IMR-90 (cell line): ENCODE results near the gene COL13A1. TPM values are rescaled to one million over a fixed set of nuclear protein-coding genes. Genes with fewer than 3 reads are reported as not detected.

ENCODE experiments used
- ATAC-seq: fragments of 200-7000 bp; cut with Tn5 transposase; 2 replicates; pipeline ENCODE4 v1.9.1; 2020; ENCODE audit warnings: low read depth, mild to moderate bottlenecking, moderate library complexity
- BruUV-seq: library from RNA; stranded (reverse); fragments of 400-500 nt; replicated peaks from 2 replicates; lab custom pipeline; 2021; lab: Mats Ljungman, UMichigan
- CTCF ChIA-PET: fragments of 300-600 bp; formaldehyde crosslinking; extraction: SDS; loops from one replicate; lab custom pipeline; 2021; ENCODE audit warnings: antibody characterized with exemption; lab: Yijun Ruan, JAX
- POLR2A ChIA-PET: fragments of 300-600 bp; sonication (Branson Sonifier 250); formaldehyde crosslinking; loops from one replicate; lab custom pipeline; 2022; ENCODE audit warnings: antibody characterized with exemption; ENCODE audit not compliant: unreplicated experiment; lab: Charles Lee
- DNase-seq: peaks from one replicate; pipeline ENCODE4 v3.0.0; 2013
- H2AFZ ChIP-seq: replicated peaks from 2 replicates; pipeline ENCODE3; 2013; ENCODE audit warnings: low read length, mild to moderate bottlenecking; ENCODE audit not compliant: poor library complexity
- H2AK5ac ChIP-seq: 2 replicates; pipeline ENCODE4 v1.6.1; 2013; ENCODE audit warnings: low read depth, low read length, inconsistent platforms
- H2AK9ac ChIP-seq: replicated peaks from 2 replicates; pipeline ENCODE3; 2013; ENCODE audit warnings: mild to moderate bottlenecking, low read depth, low read length, moderate library complexity; ENCODE audit not compliant: poor library complexity
- H2BK120ac ChIP-seq: 2 replicates; pipeline ENCODE4 v1.6.1; 2013; ENCODE audit warnings: low read depth, low read length, inconsistent platforms
- H2BK15ac ChIP-seq: 3 replicates; pipeline ENCODE4 v1.6.1; 2013; ENCODE audit warnings: low read depth, low read length, inconsistent platforms
- H2BK20ac ChIP-seq: 2 replicates; pipeline ENCODE4 v1.6.1; 2013; ENCODE audit warnings: low read depth, mild to moderate bottlenecking, inconsistent platforms, low read length, moderate library complexity
- H2BK5ac ChIP-seq: 2 replicates; pipeline ENCODE4 v1.6.1; 2013; ENCODE audit warnings: mild to moderate bottlenecking, low read depth, low read length, inconsistent platforms; ENCODE audit not compliant: poor library complexity, severe bottlenecking
- H3K14ac ChIP-seq: replicated peaks from 2 replicates; pipeline ENCODE4 v1.6.1; 2013; ENCODE audit warnings: low read depth, low read length, inconsistent platforms
- H3K18ac ChIP-seq: 2 replicates; pipeline ENCODE4 v1.6.1; 2013; ENCODE audit warnings: low read depth, low read length, control low read depth
- H3K23ac ChIP-seq: 2 replicates; pipeline ENCODE4 v1.6.1; 2013; ENCODE audit warnings: low read depth, low read length, inconsistent platforms
- H3K27ac ChIP-seq: 2 replicates; pipeline ENCODE4 v1.5.1; 2013; ENCODE audit warnings: mild to moderate bottlenecking, control low read depth, low read length; ENCODE audit not compliant: insufficient read depth
- H3K27me3 ChIP-seq: 2 replicates; pipeline ENCODE4 v1.6.1; 2013; ENCODE audit warnings: low read length; ENCODE audit not compliant: control insufficient read depth, insufficient read depth
- H3K36me3 ChIP-seq: 2 replicates; pipeline ENCODE4 v1.6.1; 2013; ENCODE audit warnings: low read length, mixed read lengths; ENCODE audit not compliant: control insufficient read depth, insufficient read depth
- H3K4ac ChIP-seq: 2 replicates; pipeline ENCODE4 v1.6.1; 2013; ENCODE audit warnings: low read depth, low read length, inconsistent platforms
- H3K4me1 ChIP-seq: 2 replicates; pipeline ENCODE4 v1.6.1; 2013; ENCODE audit warnings: low read length, mixed read lengths; ENCODE audit not compliant: control insufficient read depth, insufficient read depth
- H3K4me2 ChIP-seq: 2 replicates; pipeline ENCODE4 v1.6.1; 2013; ENCODE audit warnings: low read depth, mild to moderate bottlenecking, control low read depth, low read length, moderate library complexity
- H3K4me3 ChIP-seq: 2 replicates; pipeline ENCODE4 v1.5.1; 2013; ENCODE audit warnings: low read depth, mild to moderate bottlenecking, control low read depth, low read length, moderate library complexity; ENCODE audit not compliant: insufficient read depth
- H3K56ac ChIP-seq: 2 replicates; pipeline ENCODE4 v1.6.1; 2013; ENCODE audit warnings: low read length, inconsistent platforms; ENCODE audit not compliant: insufficient read depth; ENCODE audit errors: extremely low read depth
- H3K79me1 ChIP-seq, 2 experiments: 2 replicates each; pipeline ENCODE4 v1.6.1; 2013; ENCODE audit warnings: low read length in 2 of 2, inconsistent platforms in 1 of 2, low read depth in 1 of 2
- H3K9ac ChIP-seq: 2 replicates; pipeline ENCODE4 v1.6.1; 2013; ENCODE audit warnings: low read depth, low read length, control low read depth
- H3K9me1 ChIP-seq: 2 replicates; pipeline ENCODE4 v1.6.1; 2013; ENCODE audit warnings: low read length, inconsistent platforms; ENCODE audit not compliant: insufficient read depth
- H3K9me3 ChIP-seq: 2 replicates; pipeline ENCODE4 v1.6.1; 2013; ENCODE audit warnings: low read length; ENCODE audit not compliant: control insufficient read depth, insufficient read depth
- H4K20me1 ChIP-seq: 2 replicates; pipeline ENCODE4 v1.6.1; 2013; ENCODE audit warnings: low read length, inconsistent platforms; ENCODE audit not compliant: insufficient read depth
- H4K5ac ChIP-seq: 2 replicates; pipeline ENCODE4 v1.6.1; 2013; ENCODE audit warnings: mild to moderate bottlenecking, low read depth, low read length, control low read depth
- H4K8ac ChIP-seq, 2 experiments: 2 replicates each; pipeline ENCODE4 v1.6.1; 2013; ENCODE audit warnings: low read depth in 2 of 2, low read length in 2 of 2, control low read depth in 1 of 2, inconsistent platforms in 1 of 2
- H4K91ac ChIP-seq: 2 replicates; pipeline ENCODE4 v1.6.1; 2013; ENCODE audit warnings: low read depth, low read length, inconsistent platforms; ENCODE audit not compliant: insufficient read depth
- BHLHE40 ChIP-seq: fragments of 150-350 bp; IDR thresholded peaks from 2 replicates; pipeline ENCODE4 v1.6.1; 2016; ENCODE audit warnings: mild to moderate bottlenecking, low read depth, low read length
- CEBPB ChIP-seq: IDR thresholded peaks from 2 replicates; pipeline ENCODE4 v1.6.1; 2012; ENCODE audit warnings: low read depth, low read length, improper control_type of control experiment
- CHD1 ChIP-seq: IDR thresholded peaks from 2 replicates; pipeline ENCODE4 v1.6.1; 2012; ENCODE audit warnings: low read depth, low read length, improper control_type of control experiment
- FOS ChIP-seq: fragments of 150-350 bp; IDR thresholded peaks from 2 replicates; pipeline ENCODE4 v1.6.1; 2016; ENCODE audit warnings: low read depth, low read length
- MAFK ChIP-seq: IDR thresholded peaks from 2 replicates; pipeline ENCODE4 v1.6.1; 2012; ENCODE audit warnings: low read depth, low read length, improper control_type of control experiment
- MAZ ChIP-seq: IDR thresholded peaks from 2 replicates; pipeline ENCODE4 v1.6.1; 2012; ENCODE audit warnings: low read depth, mild to moderate bottlenecking, low read length, improper control_type of control experiment, moderate library complexity, borderline replicate concordance
- MXI1 ChIP-seq: IDR thresholded peaks from 2 replicates; pipeline ENCODE4 v1.6.1; 2012; ENCODE audit warnings: low read depth, mild to moderate bottlenecking, low read length, moderate library complexity, borderline replicate concordance
- NFE2L2 ChIP-seq: fragments of 150-350 bp; IDR thresholded peaks from 2 replicates; pipeline ENCODE4 v1.6.1; 2016; ENCODE audit warnings: low read depth, mild to moderate bottlenecking, low read length
- POLR2A ChIP-seq: IDR thresholded peaks from 2 replicates; pipeline ENCODE4 v1.6.1; 2012; ENCODE audit warnings: mild to moderate bottlenecking, low read depth, low read length
- RAD21 ChIP-seq: IDR thresholded peaks from 2 replicates; pipeline ENCODE4 v1.6.1; 2012; ENCODE audit warnings: low read length, improper control_type of control experiment
- SMC3 ChIP-seq: fragments of 150-350 bp; IDR thresholded peaks from 2 replicates; pipeline ENCODE4 v1.6.1; 2016; ENCODE audit warnings: low read depth, mild to moderate bottlenecking, antibody characterized with exemption, low read length, moderate library complexity
- WGBS, 2 experiments: methylation state at CpG; one replicate each; pipeline versions ENCODE4 v1.1.5 to v1.1.7; 2013; ENCODE audit warnings: missing lambda C conversion rate in 2 of 2; ENCODE audit not compliant: insufficient read length in 1 of 2; ENCODE audit errors: extremely low coverage in 2 of 2; 5-methylcytosine and 5-hydroxymethylcytosine counted together
- dilution Hi-C: fragments of 300-500 bp; cut with HindIII; formaldehyde crosslinking; loops from one replicate; pipeline ENCODE4 v1.14.3; 2018; ENCODE audit warnings: low sequenced_read_pairs; ENCODE audit not compliant: unreplicated experiment
- in situ Hi-C: fragments of 300-500 bp; cut with MboI; formaldehyde crosslinking; loops from 3 replicates; pipeline ENCODE4 v1.14.3; 2019; ENCODE audit warnings: low sequenced_read_pairs, inconsistent platforms, mixed read lengths
- intact Hi-C: fragments of 100-400 bp; cut with micrococcal nuclease; formaldehyde crosslinking; loops from 2 replicates; pipeline ENCODE4 v1.10.0; 2022
- polyA plus RNA-seq, 3 experiments: library from polyadenylated mRNA; depleted of rRNA; stranded (reverse); fragments of >200 nt; gene quantifications; 2 replicates each; pipeline ENCODE4 v1.2.3, GENCODE V29; 2012; ENCODE audit warnings: low replicate concordance in 1 of 3
- total RNA-seq: library from RNA; depleted of rRNA; stranded (reverse); fragments of >200 nt; gene quantifications from 2 replicates; pipeline ENCODE4 v1.2.3, GENCODE V29; 2012
- TF ChIP-seq, protein P1 (sequence below): conservative IDR thresholded peaks from 2 replicates; pipeline ENCODE4 v1.5.1; 2012; ENCODE audit warnings: mild to moderate bottlenecking, low read depth, low read length, improper control_type of control experiment

The COL13A1 gene
- total and polyA plus RNA-seq, 2 of the 4 experiments (the other 2 are of a cell fraction), result 12.2 to 31.3 TPM

- dilution Hi-C loops, result no loop called here
- 75% methylated on average over 6 of the region's 9 CpGs; no CpG with 5 or more reads in 1 of the 2 experiments for WGBS, 2 experiments
Observed at GRCh38 chr10:69840773-69841172, 39.1 kb downstream of the COL13A1 start.

More at GRCh38 chr10:69840773-69841172, 39.1 kb downstream of the COL13A1 start:
- Histone ChIP-seq H2AK5ac (peak overlapping the region; percentile 44; the same call in 1 of the 2 replicates), H2BK120ac (peak overlapping the region; percentile 86; the same call in 1 of the 2 replicates), H3K56ac (no peak overlapping the region), H4K91ac (peak overlapping the region; percentile 69; the same call in 1 of the 2 replicates), H4K5ac (no peak overlapping the region), H3K27ac (no peak overlapping the region), H3K9me3 (no peaks in the 10 kb centered on the region), H2AFZ (no peak overlapping the region), H3K9ac (no peak overlapping the region), H4K8ac (peak overlapping the region in 1 of 2 experiments; percentile 57; a peak in 1 of 4 replicates), H3K9me1 (peaks cover 48% of the 10 kb centered on the region), H2BK20ac (peak overlapping the region; percentile 63), H2BK5ac (no peak overlapping the region), H3K14ac (peak overlapping the region; percentile 77), H3K36me3 (no peaks in the 10 kb centered on the region), H3K79me1 (peaks cover 35 to 88% of the 10 kb centered on the region in 2 experiments), H3K4me2 (no peak overlapping the region), H2AK9ac (peak overlapping the region; percentile 3), H4K20me1 (no peaks in the 10 kb centered on the region), H3K27me3 (no peaks in the 10 kb centered on the region), H3K23ac (0 out of 2 replicates have a peak overlapping the region, but pooled peaks have one; percentile 3), H2BK15ac (peak overlapping the region; percentile 92; the same call in 2 of the 3 replicates), H3K4me3 (no peak overlapping the region), H3K4me1 (peaks cover 51% of the 10 kb centered on the region), H3K18ac (peak overlapping the region; percentile 22; the same call in 1 of the 2 replicates), H3K4ac (peak overlapping the region; percentile 76)
- no TSS peak for BruUV-seq
- CTCF ChIA-PET, result no interaction called here
- DNase-seq, result no peak
- in situ Hi-C loops (no loop called here), intact Hi-C loops (no loop called here)
- no peak for ATAC-seq
- TF ChIP-seq BHLHE40 (no peak), MXI1 (no peak), POLR2A (no peak), MAZ (no peak), CEBPB (no peak), CHD1 (no peak), SMC3 (no peak), FOS (no peak), MAFK (no peak), RAD21 (no peak), NFE2L2 (no peak)
- TF ChIP-seq, protein P1, sequence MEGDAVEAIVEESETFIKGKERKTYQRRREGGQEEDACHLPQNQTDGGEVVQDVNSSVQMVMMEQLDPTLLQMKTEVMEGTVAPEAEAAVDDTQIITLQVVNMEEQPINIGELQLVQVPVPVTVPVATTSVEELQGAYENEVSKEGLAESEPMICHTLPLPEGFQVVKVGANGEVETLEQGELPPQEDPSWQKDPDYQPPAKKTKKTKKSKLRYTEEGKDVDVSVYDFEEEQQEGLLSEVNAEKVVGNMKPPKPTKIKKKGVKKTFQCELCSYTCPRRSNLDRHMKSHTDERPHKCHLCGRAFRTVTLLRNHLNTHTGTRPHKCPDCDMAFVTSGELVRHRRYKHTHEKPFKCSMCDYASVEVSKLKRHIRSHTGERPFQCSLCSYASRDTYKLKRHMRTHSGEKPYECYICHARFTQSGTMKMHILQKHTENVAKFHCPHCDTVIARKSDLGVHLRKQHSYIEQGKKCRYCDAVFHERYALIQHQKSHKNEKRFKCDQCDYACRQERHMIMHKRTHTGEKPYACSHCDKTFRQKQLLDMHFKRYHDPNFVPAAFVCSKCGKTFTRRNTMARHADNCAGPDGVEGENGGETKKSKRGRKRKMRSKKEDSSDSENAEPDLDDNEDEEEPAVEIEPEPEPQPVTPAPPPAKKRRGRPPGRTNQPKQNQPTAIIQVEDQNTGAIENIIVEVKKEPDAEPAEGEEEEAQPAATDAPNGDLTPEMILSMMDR, result no peak
- POLR2A ChIA-PET, result no interaction called here
